ENCODE data around the gene PTK6. TPM values are rescaled to one million over a fixed set of nuclear protein-coding genes. Genes with fewer than 3 reads are reported as not detected.

Gene PTK6
- total and polyA plus RNA-seq, 2 donors, result 2.8 to 3.4 TPM

DNA sequence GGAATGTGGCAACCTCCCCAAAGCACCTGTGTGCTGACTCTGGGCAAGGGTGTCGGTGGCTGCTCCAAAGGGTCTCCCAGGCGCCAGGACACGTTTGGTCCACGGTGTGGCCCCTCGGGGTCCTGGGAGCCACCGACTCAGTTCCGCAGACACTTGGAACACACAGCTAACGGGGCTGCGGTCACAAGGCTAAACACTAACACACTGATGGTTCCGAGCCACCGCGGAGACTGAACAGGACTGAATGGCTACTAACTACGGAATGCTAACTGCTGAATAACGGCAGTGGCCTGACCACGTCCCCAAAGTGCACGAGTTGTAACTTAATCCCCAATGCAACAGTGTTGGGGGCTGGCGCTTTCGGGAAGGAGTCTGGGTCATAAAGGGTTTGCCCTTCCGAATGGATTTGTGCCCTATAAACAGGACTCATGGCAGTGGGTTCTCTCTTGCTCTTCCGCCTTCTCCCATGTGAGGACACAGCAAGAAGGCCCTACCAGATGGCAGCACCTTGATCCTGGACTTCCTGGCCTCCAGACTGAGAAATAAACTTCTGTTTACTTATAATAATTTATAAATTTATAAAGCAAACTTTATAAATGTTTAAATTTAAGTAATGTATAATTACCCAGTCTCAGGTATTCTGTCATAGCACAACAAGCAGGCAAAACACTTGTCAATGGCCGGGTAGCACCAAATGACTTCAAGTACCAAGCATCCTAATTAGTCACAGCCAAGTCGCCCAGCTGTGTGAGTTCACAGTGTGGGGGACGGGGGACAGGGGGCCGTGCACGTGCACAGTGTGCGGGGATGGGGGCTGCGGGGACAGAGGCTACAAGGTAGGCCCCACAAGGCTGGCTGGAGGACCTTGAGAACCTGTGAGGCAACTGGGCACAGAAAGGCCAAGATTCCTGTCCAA is 36.0 kb downstream of the PTK6 start:
- no peak for DNase-seq (ENCODE audit: extremely low spot score)
- 82% methylated on average over 27 of the region's 27 CpGs for WGBS
- no peaks in the 10 kb centered on the region for H3K4me1 ChIP-seq (ENCODE audit: insufficient read depth)
- no peak overlapping the region for H3K27ac ChIP-seq (ENCODE audit: low read depth)
- H3K4me3 ChIP-seq (ENCODE audit: low read depth, low read length), result no peak overlapping the region
- H3K36me3 ChIP-seq (ENCODE audit: insufficient read depth), result no peaks in the 10 kb centered on the region

DNA sequence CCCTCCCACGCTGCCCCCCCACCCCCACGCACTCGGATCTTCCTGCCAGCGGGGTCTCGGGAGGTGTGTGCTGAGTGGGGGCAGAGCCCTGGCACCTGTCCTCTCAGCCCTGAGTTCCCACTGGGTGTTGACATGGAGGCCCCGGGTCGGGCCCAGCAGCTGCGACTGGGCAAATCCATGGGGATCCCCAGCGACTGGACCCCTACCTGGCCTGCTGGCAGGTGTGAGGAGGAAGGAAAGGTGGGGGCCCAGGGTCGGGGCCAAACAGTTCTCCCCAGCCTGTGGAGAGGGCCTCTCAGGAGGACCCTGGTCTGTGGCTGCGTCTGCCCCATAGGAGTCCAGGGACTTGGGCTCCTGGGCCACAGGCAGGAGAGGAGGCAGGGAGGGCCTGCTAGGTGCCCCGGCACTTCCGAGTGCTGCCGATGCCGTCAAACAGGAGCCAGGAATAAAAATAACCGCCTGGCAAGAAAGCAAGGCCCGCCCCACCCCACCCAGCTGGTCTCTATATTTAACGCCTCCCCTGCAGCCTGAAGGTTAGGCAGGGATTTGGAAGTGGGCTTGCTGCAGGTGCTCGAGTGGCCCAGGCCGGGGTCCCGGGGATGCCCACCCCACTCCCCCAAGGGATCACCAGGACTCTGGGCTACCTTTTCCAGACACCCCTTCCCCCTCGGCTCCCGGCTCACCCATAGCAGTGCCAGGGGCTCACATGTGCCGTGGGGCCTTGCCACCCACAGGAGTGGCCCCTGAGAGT is 36.9 kb downstream of the PTK6 start:
- no peak for DNase-seq (ENCODE audit: extremely low spot score)
- no peak overlapping the region for H3K27ac ChIP-seq (ENCODE audit: low read depth)
- H3K4me1 ChIP-seq (ENCODE audit: insufficient read depth), result no peaks in the 10 kb centered on the region

DNA sequence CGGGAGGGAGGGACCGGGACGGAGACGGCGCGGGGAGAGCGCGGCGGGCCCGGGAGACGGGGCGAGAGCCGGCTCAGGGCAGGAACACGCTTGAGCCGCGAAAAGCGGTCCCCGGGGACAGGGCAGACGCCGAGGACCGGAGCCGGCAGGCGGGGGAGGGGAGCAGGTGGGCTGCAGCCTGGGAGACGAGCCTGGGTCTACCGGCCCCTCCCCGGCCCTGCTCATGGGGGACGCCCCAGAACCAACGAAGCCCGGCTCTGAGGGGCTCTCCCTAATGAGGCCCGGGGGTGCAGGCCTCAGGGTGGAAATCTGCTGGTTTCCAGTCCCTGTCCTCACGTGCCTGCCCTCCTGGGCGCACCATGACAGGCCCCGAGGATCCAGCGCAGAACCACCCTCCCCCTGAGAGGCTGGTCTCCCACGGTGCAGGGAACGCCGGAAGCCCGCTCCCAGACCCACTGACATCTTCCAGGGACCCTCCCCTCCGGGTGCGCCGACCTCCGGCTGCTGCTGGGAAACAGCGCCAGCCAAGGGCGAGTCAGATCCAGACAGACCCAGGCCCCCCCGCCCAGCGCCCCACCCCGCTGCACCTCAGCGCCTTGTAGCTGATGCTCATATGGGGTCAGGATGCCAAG is 37.7 kb downstream of the PTK6 start:
- WGBS, result 8% methylated on average over 47 of the region's 48 CpGs
- no peak for DNase-seq (ENCODE audit: extremely low spot score)
- H3K4me3 ChIP-seq (ENCODE audit: low read depth, low read length), result peak overlapping the region; percentile 43
- no peaks in the 10 kb centered on the region for H3K36me3 ChIP-seq (ENCODE audit: insufficient read depth)
- H3K27ac ChIP-seq (ENCODE audit: low read depth), result no peak overlapping the region
- no peaks in the 10 kb centered on the region for H3K4me1 ChIP-seq (ENCODE audit: insufficient read depth)

More for the DNA sequence above, 36.9 kb downstream of the PTK6 start:
- WGBS, result 83% methylated on average over 24 of the region's 24 CpGs
- Histone ChIP-seq H3K4me3 (ENCODE audit: low read depth, low read length) (no peak overlapping the region), H3K36me3 (ENCODE audit: insufficient read depth) (no peaks in the 10 kb centered on the region)

DNA sequence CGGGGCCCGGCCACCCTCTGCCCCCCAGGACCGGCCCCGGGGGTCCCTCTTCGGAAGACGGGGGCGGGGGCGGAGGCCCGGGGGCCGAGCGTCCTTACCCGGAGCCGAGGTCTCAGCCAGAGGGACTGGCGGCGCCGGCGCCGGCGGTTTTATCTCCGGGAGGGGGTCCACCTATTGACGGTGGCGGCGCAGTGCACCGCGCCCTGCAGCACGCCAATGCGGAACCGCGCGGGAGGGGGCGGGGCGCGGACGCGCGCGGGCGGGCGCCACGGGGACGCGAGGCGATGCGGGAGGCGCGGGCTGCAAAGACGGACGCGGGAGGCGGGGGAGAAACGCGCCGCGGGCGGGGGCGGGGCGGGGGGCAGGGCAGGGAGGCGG is 38.2 kb downstream of the PTK6 start, which contains the start of gene EEF1A2:
TSS of gene EEF1A2 (minus strand) at position 124 of the 378 bp plus-strand sequence. CDS start 1,320 bp downstream, outside the sequence.
- no peak within 1 kb of the TSS for H3K27ac ChIP-seq (ENCODE audit: low read depth)
- peak within 1 kb of the TSS; percentile 43 for H3K4me3 ChIP-seq (ENCODE audit: low read depth, low read length)
- H3K4me1 ChIP-seq (ENCODE audit: insufficient read depth), result no peaks in the 10 kb centered on the region
- H3K36me3 ChIP-seq (ENCODE audit: insufficient read depth), result no peaks in the 10 kb centered on the region
- DNase-seq (ENCODE audit: extremely low spot score), result no peak
- 1% methylated on average over 55 of the region's 58 CpGs for WGBS

DNA sequence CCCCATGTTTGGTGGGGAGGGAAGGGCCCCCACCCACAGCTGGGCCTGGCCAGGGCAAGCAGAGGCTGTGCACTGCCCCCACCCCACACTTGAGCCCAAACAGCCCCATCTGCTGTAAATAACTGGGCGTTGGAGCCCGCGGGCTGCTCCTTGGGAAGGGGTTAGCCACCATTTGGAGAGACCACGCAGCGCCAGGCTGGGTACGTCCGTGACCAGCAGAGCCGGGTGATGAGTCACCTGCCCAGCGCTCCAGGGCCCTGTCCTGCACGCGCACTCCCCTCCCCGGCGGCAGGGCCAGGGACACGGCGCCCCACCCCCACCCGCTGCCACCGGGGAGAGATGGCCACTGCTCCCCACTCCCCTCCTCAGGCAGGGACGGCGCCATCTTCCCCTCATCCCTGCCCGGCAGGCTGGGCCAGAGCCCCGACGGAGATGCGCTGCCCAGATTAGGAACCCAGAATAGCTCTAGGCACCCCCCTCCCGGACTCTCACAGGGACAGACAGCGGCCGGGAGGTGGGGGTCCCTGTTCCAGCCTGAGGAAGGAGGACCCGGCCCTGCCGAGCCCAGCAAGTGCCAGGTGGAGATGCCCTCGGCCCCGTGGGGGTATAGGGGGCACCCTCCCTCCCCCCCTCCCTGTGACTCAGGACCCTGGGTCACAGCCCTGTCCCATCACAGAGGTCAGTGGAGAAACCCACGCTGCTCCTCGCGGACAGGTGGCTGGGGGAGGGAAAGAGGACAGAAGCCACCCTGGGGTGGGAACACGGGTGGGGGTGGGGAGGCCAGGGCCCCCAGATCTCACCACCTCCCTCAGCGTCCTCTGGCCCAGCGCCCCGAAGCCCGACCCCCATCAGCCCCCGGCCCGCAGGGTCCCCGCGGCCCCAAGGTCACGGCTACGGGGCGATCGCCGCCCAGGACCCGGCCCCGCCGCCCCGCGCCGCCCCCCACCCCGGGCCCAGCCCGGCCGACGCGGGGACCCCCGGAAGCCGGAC is 38.9 kb downstream of the PTK6 start:
- DNase-seq (ENCODE audit: extremely low spot score), result no peak
- 7% methylated on average over 60 of the region's 60 CpGs for WGBS
- Histone ChIP-seq H3K4me1 (ENCODE audit: insufficient read depth) (no peaks in the 10 kb centered on the region), H3K36me3 (ENCODE audit: insufficient read depth) (no peaks in the 10 kb centered on the region), H3K27ac (ENCODE audit: low read depth) (no peak overlapping the region), H3K4me3 (ENCODE audit: low read depth, low read length) (peak overlapping the region; percentile 43)

DNA sequence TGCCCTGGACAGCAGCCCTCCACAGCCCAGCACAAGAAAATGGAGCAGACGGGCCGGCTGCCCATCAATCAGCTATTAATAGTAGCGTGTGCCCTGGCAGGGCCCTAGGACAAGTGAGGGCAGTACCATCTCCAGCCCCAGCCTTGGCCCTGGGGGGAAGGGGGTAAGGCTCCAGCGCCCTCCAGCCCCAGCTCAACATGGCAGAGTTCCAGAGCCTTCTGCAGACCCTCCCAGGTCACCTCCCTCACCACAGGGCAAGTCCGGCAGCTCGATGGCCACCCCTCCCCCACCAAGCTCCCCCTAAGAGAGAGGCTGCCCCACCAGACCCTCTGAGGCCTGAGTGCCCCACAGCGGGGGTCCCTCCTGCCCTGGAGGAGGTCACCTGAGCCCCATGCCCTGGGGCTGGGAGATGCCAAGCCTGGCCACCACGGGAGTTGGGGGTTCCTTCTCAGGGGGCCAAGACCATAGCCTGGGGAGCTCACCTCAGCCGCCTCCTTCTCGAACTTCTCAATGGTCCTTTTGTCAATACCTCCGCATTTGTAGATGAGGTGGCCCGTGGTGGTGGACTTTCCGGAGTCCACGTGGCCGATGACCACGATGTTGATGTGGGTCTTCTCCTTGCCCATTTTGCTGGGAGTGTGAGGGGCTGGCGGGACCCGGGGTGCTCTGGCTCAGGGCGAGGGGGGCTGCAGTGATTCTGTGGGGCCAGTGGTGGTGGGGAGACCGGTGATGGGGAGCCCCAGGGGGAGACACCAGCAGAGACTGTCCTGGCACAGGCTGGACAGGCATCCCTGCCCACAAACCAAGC is 39.8 kb downstream of the PTK6 start:
- DNase-seq (ENCODE audit: extremely low spot score), result no peak
- 79% methylated on average over 20 of the region's 20 CpGs for WGBS
- Histone ChIP-seq H3K36me3 (ENCODE audit: insufficient read depth) (no peaks in the 10 kb centered on the region), H3K27ac (ENCODE audit: low read depth) (no peak overlapping the region), H3K4me1 (ENCODE audit: insufficient read depth) (no peaks in the 10 kb centered on the region), H3K4me3 (ENCODE audit: low read depth, low read length) (no peak overlapping the region)

DNA sequence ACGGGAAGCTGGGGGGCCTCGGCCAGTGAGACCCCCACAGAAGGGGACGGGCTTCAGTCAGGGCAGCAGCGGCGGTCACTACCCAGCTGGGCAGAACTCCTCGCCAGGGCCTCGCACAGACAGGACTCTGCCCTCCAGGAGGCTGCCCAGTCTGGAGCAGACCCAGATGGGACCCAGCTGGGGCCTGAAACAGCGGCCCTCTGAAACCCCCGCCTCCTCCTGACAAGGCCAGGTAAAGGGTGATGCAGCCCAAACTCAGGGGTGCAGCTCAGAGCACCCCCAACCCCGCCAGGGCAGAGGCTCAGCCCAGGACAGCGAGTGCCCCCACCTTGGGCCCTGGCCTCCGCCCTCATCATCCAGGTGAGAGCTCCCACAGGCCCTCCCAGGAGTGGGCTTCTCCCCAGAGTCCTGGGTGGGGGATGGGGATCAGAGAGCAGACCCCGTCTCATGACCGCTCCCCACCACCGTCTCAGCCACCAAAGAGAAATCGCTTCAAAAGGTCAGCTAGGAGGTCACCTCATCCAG is 40.5 kb downstream of the PTK6 start:
- Histone ChIP-seq H3K27ac (ENCODE audit: low read depth) (no peak overlapping the region), H3K4me1 (ENCODE audit: insufficient read depth) (no peaks in the 10 kb centered on the region), H3K4me3 (ENCODE audit: low read depth, low read length) (no peak overlapping the region), H3K36me3 (ENCODE audit: insufficient read depth) (no peaks in the 10 kb centered on the region)
- DNase-seq (ENCODE audit: extremely low spot score), result no peak
- 65% methylated on average over 16 of the region's 16 CpGs for WGBS

DNA sequence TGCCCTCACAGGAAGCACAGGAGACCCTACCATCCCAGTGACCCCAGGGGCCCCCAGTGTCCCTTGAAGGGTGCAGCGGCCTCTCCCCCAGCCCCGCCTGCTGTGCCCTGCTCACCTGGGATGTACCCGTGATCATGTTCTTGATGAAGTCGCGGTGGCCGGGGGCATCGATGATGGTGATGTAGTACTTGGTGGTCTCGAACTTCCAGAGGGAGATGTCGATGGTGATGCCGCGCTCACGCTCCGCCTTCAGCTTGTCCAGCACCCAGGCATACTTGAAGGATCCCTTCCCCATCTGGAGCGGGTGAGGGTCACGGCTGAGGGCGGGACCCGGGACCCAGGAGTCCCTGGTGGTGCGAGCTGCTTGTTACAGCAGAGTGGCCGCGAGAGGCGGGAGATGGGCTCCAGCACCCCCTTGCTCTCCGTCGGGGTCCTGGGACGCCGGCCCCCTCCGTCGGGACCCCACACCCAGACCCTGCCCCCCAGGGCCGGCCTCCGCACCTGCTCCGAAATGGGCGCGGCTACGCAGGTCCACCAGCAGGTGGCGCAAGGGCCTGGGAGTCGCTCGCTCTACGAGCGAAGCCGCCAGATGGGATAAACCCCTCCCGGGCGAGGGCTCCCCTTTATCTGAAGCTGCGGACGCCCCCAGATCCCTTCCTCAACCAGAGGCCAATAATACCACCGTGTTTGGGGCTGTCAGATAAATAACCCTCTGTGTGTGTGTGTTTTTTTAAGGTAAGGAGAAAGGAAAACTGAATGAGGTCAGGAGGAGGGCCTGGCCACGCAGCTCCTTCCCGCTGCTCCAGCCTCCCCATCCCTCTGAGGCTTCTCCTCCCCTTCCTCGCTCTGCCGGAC is 41.2 kb downstream of the PTK6 start:
- no peaks in the 10 kb centered on the region for H3K4me1 ChIP-seq (ENCODE audit: insufficient read depth)
- H3K36me3 ChIP-seq (ENCODE audit: insufficient read depth), result no peaks in the 10 kb centered on the region
- H3K4me3 ChIP-seq (ENCODE audit: low read depth, low read length), result no peak overlapping the region
- no peak overlapping the region for H3K27ac ChIP-seq (ENCODE audit: low read depth)
- WGBS, result 24% methylated on average over 48 of the region's 48 CpGs
- DNase-seq (ENCODE audit: extremely low spot score), result no peak

DNA sequence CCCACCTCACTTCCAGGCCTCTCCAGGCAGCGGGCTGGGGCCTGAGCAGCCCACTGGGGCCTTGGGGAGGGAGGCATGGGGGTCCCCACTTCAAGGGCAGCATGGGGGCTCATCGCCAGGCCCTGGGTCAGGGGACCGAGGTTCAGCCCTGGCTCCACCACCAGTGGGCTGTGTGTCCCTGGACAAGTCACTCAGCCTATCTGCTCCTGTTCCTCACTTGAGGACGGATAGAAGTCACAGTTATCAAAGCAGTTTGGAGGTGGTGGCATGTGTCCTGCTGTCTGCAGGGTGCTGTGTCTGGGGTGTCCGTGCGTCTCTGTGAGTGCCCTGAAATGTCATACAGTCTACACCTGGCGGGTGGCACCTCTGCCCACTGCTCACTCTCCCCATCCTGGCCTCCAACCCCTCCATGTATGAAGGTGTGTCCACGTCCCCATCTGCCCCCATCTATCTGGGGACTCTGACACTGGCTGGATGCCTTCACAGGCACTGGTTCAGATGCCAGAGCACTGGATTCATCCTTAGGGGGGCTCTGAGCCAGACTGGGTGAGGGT is 41.9 kb downstream of the PTK6 start:
- Histone ChIP-seq H3K4me1 (ENCODE audit: insufficient read depth) (no peaks in the 10 kb centered on the region), H3K36me3 (ENCODE audit: insufficient read depth) (no peaks in the 10 kb centered on the region), H3K27ac (ENCODE audit: low read depth) (no peak overlapping the region), H3K4me3 (ENCODE audit: low read depth, low read length) (no peak overlapping the region)
- no peak for DNase-seq (ENCODE audit: extremely low spot score)
- 87% methylated on average over 8 of the region's 8 CpGs for WGBS

DNA sequence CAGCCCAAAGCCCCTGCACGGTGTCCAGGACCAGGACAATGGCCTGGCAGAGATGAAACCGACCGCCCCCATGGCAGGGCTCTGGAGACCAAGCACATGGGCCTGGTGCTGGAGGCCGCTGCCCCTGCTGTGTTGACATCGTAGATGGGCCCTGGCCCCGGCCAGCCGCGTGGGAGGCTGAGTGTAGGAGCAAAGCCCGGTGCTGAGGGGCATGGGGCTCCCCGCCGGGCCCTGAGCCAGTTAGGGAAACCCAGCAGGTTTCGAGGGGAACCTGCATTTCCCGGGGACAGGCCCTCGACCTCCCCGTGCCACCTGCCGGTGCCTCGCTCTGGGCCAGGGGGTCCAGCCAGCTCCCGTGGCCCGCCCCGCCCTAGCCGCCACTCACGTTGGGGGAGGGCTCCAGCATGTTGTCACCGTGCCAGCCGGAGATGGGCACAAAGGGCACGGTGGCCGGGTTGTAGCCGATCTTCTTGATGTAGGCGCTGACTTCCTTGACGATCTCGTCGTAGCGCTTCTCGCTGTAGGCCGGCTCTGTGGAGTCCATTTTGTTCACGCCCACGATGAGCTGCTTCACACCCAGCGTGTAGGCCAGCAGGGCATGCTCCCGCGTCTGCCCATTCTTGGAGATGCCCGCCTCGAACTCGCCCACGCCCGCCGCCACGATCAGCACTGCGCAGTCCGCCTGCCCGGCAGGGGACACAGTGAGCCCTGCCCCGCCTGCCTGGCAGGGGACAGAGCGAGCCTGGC is 42.6 kb downstream of the PTK6 start:
- Histone ChIP-seq H3K36me3 (ENCODE audit: insufficient read depth) (no peaks in the 10 kb centered on the region), H3K4me3 (ENCODE audit: low read depth, low read length) (no peak overlapping the region), H3K4me1 (ENCODE audit: insufficient read depth) (no peaks in the 10 kb centered on the region), H3K27ac (ENCODE audit: low read depth) (no peak overlapping the region)
- DNase-seq (ENCODE audit: extremely low spot score), result no peak
- WGBS, result 88% methylated on average over 51 of the region's 51 CpGs

DNA sequence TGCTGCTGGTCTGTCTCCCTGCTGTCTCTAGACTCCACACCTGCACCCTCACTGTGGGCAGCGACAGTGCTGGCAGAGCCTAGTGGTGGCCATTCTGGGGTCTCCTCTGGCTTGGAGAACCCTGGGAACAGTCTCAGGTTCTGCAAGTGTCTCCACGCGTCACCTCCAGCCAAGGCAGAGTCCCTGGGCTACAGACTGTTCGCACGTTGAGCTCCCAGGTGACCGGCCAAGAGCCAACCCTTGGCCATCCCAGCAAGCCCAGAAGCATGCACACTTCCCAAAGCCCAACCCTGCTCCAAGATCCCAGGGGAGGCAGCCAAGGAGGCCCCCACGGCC is 43.1 kb downstream of the PTK6 start:
- 84% methylated on average over 7 of the region's 7 CpGs for WGBS
- no peak overlapping the region for H3K4me3 ChIP-seq (ENCODE audit: low read depth, low read length)
- no peak for DNase-seq (ENCODE audit: extremely low spot score)
- no peaks in the 10 kb centered on the region for H3K4me1 ChIP-seq (ENCODE audit: insufficient read depth)
- H3K27ac ChIP-seq (ENCODE audit: low read depth), result no peak overlapping the region
- no peaks in the 10 kb centered on the region for H3K36me3 ChIP-seq (ENCODE audit: insufficient read depth)

Data from urinary bladder (tissue), 4 donors.